Lower leg skin (tissue), 3 donors: ENCODE data around the gene TMUB2.

ENCODE experiments used
- CTCF ChIP-seq, 3 donors: fragments of 450-650 bp; IDR thresholded peaks; one replicate each; pipeline ENCODE4 v1.5.1; 2016; ENCODE audit warnings: antibody characterized with exemption in 3 of 3, mild to moderate bottlenecking in 3 of 3, moderate library complexity in 2 of 3
- POLR2A ChIP-seq, 2 donors: fragments of 450-650 bp; IDR thresholded peaks; one replicate each; pipeline ENCODE4 v1.6.1; 2016 to 2017; ENCODE audit warnings: antibody characterized with exemption in 2 of 2, mild to moderate bottlenecking in 1 of 2, moderate library complexity in 1 of 2

- TF ChIP-seq CTCF (IDR thresholded peaks at IDR 0.05) (no peak), POLR2A (IDR thresholded peaks at IDR 0.05) (no peak)
These were observed 23.1 kb downstream of the TMUB2 start for GRCh38 chr17:44209786-44210341.
